ENCODE measurements around the gene CLCC1.

GRCh38 chr1:108955111-108955510 is 8.2 kb downstream of the CLCC1 start:
- TF ChIP-seq, protein P1, sequence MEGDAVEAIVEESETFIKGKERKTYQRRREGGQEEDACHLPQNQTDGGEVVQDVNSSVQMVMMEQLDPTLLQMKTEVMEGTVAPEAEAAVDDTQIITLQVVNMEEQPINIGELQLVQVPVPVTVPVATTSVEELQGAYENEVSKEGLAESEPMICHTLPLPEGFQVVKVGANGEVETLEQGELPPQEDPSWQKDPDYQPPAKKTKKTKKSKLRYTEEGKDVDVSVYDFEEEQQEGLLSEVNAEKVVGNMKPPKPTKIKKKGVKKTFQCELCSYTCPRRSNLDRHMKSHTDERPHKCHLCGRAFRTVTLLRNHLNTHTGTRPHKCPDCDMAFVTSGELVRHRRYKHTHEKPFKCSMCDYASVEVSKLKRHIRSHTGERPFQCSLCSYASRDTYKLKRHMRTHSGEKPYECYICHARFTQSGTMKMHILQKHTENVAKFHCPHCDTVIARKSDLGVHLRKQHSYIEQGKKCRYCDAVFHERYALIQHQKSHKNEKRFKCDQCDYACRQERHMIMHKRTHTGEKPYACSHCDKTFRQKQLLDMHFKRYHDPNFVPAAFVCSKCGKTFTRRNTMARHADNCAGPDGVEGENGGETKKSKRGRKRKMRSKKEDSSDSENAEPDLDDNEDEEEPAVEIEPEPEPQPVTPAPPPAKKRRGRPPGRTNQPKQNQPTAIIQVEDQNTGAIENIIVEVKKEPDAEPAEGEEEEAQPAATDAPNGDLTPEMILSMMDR (conservative IDR thresholded peaks at IDR 0.05): no peak
- no peak for TF ChIP-seq ZFX (IDR thresholded peaks at IDR 0.05)

Measured in C4-2B (cell line).